ENCODE results near the gene SMIM3.
"Not testable (repeated sequence)": the region's sequence is repeated elsewhere in the genome, so short reads cannot be mapped to it uniquely, and the experiment has no call there.

The SMIM3 gene

DNA sequence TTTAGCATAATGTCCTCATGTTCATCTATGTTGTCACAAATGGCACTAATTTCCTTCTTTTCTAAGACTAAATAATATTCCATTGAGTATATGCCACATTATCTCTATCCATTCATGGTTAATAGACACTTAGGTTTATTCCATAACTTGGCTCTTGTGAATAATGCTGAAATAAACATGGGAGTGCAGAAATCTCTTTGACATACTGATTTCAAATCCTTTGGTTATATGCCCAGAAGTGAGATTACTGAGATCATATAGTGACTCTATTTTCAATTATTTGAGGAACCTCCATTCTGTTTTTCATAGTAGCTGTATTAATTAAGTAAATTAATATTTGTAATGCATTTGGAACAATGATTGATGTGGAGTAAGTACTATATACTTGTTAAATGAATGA, 13.0 kb downstream of the SMIM3 start:
- no peak for ATAC-seq
- TF ChIP-seq, protein P1, sequence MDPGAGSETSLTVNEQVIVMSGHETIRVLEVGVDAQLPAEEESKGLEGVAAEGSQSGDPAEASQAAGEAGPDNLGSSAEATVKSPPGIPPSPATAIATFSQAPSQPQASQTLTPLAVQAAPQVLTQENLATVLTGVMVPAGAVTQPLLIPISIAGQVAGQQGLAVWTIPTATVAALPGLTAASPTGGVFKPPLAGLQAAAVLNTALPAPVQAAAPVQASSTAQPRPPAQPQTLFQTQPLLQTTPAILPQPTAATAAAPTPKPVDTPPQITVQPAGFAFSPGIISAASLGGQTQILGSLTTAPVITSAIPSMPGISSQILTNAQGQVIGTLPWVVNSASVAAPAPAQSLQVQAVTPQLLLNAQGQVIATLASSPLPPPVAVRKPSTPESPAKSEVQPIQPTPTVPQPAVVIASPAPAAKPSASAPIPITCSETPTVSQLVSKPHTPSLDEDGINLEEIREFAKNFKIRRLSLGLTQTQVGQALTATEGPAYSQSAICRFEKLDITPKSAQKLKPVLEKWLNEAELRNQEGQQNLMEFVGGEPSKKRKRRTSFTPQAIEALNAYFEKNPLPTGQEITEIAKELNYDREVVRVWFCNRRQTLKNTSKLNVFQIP (CRISPR knock-in tag; IDR thresholded peaks at IDR 0.05; ENCODE audit: borderline replicate concordance, low read depth) = no peak
- TF ChIP-seq RARB (CRISPR knock-in tag; IDR thresholded peaks at IDR 0.05) (no peak), ISL1 (CRISPR knock-in tag; IDR thresholded peaks at IDR 0.05) (no peak)
- TF ChIP-seq, protein P2, sequence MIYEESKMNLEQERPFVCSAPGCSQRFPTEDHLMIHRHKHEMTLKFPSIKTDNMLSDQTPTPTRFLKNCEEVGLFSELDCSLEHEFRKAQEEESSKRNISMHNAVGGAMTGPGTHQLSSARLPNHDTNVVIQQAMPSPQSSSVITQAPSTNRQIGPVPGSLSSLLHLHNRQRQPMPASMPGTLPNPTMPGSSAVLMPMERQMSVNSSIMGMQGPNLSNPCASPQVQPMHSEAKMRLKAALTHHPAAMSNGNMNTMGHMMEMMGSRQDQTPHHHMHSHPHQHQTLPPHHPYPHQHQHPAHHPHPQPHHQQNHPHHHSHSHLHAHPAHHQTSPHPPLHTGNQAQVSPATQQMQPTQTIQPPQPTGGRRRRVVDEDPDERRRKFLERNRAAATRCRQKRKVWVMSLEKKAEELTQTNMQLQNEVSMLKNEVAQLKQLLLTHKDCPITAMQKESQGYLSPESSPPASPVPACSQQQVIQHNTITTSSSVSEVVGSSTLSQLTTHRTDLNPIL (CRISPR knock-in tag; IDR thresholded peaks at IDR 0.05; ENCODE audit: low read depth) = no peak
- TF ChIP-seq, protein P3, sequence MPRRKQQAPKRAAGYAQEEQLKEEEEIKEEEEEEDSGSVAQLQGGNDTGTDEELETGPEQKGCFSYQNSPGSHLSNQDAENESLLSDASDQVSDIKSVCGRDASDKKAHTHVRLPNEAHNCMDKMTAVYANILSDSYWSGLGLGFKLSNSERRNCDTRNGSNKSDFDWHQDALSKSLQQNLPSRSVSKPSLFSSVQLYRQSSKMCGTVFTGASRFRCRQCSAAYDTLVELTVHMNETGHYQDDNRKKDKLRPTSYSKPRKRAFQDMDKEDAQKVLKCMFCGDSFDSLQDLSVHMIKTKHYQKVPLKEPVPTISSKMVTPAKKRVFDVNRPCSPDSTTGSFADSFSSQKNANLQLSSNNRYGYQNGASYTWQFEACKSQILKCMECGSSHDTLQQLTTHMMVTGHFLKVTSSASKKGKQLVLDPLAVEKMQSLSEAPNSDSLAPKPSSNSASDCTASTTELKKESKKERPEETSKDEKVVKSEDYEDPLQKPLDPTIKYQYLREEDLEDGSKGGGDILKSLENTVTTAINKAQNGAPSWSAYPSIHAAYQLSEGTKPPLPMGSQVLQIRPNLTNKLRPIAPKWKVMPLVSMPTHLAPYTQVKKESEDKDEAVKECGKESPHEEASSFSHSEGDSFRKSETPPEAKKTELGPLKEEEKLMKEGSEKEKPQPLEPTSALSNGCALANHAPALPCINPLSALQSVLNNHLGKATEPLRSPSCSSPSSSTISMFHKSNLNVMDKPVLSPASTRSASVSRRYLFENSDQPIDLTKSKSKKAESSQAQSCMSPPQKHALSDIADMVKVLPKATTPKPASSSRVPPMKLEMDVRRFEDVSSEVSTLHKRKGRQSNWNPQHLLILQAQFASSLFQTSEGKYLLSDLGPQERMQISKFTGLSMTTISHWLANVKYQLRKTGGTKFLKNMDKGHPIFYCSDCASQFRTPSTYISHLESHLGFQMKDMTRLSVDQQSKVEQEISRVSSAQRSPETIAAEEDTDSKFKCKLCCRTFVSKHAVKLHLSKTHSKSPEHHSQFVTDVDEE (CRISPR knock-in tag; IDR thresholded peaks at IDR 0.05) = no peak

DNA sequence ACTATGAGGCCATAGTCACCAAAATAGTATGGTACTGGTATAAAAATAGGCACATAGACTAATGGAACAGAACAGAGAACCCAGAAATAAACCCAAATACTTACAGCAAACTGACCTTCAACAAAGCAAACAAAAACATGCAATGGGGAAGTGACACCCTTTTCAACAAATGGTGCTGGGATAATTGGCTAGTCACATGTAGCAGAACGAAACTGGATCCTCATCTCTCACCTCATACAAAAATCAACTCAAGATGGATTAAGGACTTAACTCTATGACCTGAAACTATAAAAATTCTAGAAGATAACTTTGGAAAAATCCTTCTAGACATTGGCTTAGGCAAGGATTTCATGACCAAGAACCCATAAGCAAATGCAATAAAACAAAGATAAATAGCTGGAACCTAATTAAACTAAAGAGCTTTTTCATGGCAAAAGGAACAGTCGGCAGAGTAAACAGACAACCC, 14.9 kb downstream of the SMIM3 start:
- ATAC-seq = not testable (repeated sequence)

DNA sequence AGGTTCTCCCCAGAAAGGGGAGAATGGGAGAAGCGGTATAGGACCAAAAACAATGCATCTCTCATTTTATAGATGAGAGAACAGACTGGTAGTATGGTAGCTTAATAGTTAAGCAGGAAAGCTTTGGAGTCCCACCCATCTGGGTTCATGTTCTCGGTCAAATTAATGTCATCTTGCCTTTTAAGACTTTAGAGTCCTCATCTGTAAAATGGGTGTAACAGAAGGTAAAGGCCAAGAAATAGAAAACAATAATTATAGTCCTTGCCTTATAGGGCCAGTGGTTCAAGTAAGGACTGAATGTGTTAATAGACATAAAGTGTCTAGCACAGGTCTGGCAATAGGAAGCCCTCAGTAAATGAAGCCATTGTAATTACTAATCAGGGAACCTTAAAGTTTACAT, 16.4 kb downstream of the SMIM3 start:
- ATAC-seq = no peak
- no peak for TF ChIP-seq ESRRG (CRISPR knock-in tag; IDR thresholded peaks at IDR 0.05)
- TF ChIP-seq BACH2 (CRISPR knock-in tag; IDR thresholded peaks at IDR 0.05; ENCODE audit: borderline replicate concordance) = no peak
- TF ChIP-seq ZFP30 (CRISPR knock-in tag; IDR thresholded peaks at IDR 0.05) = no peak
- TF ChIP-seq, protein P1 (CRISPR knock-in tag; IDR thresholded peaks at IDR 0.05; ENCODE audit: borderline replicate concordance, low read depth) = no peak

DNA sequence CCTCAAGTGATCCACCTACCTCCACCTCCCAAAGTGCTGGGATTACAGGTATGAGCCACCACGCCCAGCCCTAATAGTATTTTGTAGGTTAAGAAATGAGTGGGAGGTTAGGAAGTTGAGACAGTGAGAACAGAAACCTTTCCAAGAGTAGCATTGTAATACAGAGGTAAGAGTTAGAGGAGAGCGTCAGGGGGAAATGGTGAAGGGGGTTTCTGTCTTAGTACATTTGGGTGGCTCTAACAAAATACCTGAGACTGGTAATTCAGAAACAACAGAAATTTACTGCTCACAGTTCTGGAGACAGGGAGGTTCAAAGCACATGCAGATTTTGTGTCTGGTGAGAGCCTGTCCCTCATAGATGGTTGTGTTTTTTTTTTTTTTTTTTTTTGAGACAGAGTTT, 18.8 kb downstream of the SMIM3 start:
- no peak for TF ChIP-seq ZFP30 (CRISPR knock-in tag; IDR thresholded peaks at IDR 0.05)
- TF ChIP-seq ZNF8 (CRISPR knock-in tag; IDR thresholded peaks at IDR 0.05) = no peak
- no peak for TF ChIP-seq ZNF70 (CRISPR knock-in tag; IDR thresholded peaks at IDR 0.05)
- TF ChIP-seq BACH2 (CRISPR knock-in tag; IDR thresholded peaks at IDR 0.05; ENCODE audit: borderline replicate concordance) = no peak
- no peak for TF ChIP-seq RARB (CRISPR knock-in tag; IDR thresholded peaks at IDR 0.05)
- TF ChIP-seq, protein P2 (CRISPR knock-in tag; IDR thresholded peaks at IDR 0.05; ENCODE audit: low read depth) = no peak
- no peak for TF ChIP-seq OSR1 (CRISPR knock-in tag; IDR thresholded peaks at IDR 0.05)
- no peak for TF ChIP-seq ISL1 (CRISPR knock-in tag; IDR thresholded peaks at IDR 0.05)
- TF ChIP-seq, protein P3 (CRISPR knock-in tag; IDR thresholded peaks at IDR 0.05) = no peak
- no peak for TF ChIP-seq ZFP3 (CRISPR knock-in tag; IDR thresholded peaks at IDR 0.05)
- no peak for TF ChIP-seq GLIS3 (CRISPR knock-in tag; IDR thresholded peaks at IDR 0.05)
- no peak for ATAC-seq
